SKM-1 treated with dmso at 0.1 percent for 144 hours (cell line): ENCODE results near the gene FGFR1OP2.
"Not testable (repeated sequence)": the region's sequence is repeated elsewhere in the genome, so short reads cannot be mapped to it uniquely, and the experiment has no call there.

Experiments
- DNase-seq: peaks from one replicate; lab custom pipeline; 2025; ENCODE audit not compliant: unreplicated experiment; lab: John Stamatoyannopoulos, UW

The FGFR1OP2 gene

GRCh38 chr12:26940516-26941214 lies 2.4 kb downstream of the FGFR1OP2 start:
- DNase-seq: no peak

DNA sequence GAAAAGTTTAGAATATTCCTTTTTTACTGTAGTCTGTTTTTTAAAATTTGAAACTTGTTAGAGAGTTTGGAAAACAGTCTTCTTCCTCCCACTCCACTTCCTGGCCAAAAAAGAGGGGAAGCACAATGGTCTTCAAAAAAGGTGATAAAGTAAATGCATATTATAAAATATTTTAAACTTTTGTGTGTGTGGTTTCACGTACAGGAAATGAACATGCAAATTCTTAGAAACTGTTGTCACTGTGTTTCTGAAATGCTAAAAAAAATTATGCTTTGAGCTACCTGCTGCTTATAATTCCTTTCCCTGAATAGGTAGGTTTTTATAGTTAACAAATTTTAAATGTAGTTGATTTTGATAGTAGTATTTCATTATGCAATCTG lies 2.9 kb downstream of the FGFR1OP2 start:
- DNase-seq: no peak

DNA sequence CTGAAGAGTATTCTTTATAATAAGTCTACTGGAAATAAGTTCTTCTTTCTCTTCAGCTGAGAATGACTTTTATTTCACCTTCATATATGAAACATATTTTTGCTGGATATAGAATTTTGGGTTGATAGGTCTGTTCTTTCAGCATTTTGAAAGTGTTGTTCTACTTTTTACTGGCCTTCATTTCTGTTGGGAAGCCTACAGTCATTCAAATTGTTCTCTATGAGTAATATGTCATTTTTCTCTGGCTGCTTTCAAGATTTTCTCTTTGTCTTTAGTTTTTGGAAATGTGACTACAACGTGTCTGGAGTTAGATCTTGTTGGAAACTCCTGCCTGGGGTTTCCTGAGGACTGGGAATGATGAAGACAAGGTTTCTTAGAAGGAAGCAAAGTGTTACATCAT lies 10.0 kb downstream of the FGFR1OP2 start:
- no peak for DNase-seq

DNA sequence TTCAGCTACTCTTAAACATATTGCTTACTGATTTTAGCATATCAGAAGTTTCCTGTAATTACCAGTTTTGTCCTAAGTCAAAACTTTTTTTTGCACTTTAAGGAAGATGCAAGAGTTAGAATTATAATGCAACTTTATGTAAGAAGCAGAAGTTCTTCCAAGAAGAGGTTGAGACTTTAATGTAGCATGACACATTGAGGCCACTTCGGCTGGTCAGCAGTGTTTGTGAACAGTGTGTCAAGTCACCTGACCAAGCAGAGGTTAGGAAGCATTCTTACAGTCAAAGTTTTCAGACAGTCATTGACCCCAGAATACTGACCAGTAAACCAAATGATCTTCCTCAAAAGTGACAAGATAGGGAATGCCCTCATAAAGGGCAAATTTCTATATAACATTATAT lies 15.2 kb downstream of the FGFR1OP2 start:
- DNase-seq: peak; percentile 8

- no peak for DNase-seq
Observed at GRCh38 chr12:26954027-26954426, 15.8 kb downstream of the FGFR1OP2 start.

DNA sequence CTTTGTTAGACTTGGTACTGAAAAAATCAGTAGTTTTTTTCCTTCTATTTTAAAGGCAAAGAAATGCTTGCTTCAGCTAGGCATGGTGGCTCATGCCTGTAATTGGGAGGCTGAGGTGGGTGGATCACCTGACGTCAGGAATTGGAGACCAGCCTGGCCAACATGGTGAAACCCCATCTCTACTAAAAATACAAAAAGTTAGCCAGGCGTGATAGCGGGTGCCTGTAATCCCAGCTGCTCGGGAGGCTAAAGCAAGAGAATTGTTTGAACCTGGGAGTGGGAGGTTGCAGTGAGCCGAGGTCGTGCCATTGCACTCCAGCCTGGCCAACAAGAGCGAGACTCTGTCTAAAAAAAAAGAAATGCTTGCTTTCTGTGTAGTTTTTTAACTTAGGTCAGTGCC lies 23.1 kb downstream of the FGFR1OP2 start:
- DNase-seq: not testable (repeated sequence)

DNA sequence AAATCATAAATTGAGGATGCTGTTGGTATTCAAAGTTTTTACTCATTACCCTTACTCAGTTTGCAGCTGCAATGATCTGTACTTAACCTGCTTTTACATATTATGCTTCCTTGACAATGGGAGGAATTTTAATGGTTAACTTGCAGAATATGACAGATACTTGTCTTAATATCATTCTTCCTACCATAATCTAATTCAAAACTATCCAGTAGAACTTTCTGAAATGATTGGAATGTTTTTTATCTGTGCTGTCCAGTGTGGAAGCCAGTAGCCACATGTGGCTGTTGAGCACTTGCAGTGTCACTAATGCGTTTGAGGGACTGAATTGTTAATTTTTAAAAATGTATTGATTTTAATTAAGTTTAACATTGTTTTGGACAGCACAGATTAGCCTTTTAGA lies 23.5 kb downstream of the FGFR1OP2 start:
- no peak for DNase-seq

DNA sequence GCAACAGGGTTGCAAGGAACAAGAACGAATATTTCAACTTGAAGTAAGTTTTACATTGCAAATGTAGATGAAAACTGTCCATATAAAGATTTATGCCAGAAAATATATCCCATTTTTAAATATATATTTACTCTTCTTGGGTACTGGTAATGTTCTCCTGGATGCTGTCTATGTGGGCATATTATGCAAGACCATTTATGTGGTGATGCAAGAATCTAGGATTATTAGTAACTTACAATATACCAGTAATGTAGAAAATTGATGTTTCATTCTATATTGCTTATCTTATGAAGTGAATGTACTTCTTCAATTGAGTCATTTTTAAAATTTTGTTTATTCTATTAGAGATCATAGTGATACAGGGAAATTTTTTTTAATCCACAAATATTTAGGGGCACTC lies 25.1 kb downstream of the FGFR1OP2 start:
- DNase-seq: no peak

- DNase-seq: no peak
Observed at GRCh38 chr12:26966842-26967241, 28.6 kb downstream of the FGFR1OP2 start.

DNA sequence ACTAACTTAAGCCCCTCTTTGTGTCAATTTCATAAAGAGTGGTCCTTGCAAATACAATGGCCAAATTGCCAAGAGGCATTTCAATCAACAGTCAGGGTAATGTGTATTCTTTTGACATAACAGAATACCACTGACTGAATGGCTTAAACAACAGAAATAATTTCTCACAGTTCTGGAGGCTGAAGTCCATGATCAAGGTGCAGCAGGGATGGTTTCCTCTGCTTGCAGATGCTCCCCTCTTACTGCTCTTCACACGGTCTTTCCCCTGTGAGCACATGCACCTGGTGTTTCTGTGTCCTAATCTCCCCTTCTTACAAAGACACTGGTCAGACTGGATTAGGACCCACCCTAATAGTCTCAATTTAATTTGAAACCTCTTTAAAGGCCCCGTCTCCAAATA lies 31.9 kb downstream of the FGFR1OP2 start:
- DNase-seq: no peak

- DNase-seq: no peak
Observed at GRCh38 chr12:26971963-26972362, 33.7 kb downstream of the FGFR1OP2 start.

DNA sequence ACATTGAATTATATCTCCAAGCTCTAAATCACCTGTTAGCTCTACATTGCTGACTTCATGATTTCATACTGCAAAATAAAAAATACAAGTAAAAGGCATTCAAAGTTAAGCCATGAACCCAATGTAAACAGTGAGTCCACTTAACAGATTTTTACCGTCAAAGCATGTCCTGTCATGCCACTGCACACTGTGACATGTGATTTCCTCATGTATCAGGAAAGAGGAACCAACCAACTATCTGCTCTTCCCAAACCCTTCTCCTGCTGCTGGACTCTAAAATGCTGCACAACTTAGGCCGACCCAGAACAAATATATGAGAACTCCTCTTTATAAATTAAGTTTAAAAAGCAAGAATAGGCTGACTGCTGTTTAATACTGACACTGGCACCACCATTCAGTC lies 38.4 kb downstream of the FGFR1OP2 start:
- no peak for DNase-seq

GRCh38 chr12:26978801-26979200 lies 40.5 kb downstream of the FGFR1OP2 start:
- no peak for DNase-seq

DNA sequence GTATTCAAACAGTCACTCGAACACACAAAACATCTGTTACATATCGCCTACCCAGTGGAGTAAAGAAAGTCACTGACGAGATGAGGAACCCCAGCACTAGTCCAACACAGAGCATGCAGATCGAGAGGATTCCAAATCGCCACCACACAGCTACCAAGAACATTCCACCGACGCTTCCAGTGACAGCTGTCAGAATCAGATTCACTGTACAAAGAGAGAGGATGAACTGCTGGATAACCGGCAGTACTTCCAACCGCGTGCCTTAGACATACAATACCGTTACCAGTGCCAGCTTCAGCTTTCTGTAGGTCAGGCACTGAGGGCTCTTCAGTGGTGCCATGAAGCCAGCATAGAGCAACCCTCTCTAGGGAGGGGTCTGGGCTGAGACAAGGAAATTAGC lies 41.5 kb downstream of the FGFR1OP2 start:
- DNase-seq: no peak

GRCh38 chr12:26982866-26983265 lies 44.6 kb downstream of the FGFR1OP2 start:
- no peak for DNase-seq

DNA sequence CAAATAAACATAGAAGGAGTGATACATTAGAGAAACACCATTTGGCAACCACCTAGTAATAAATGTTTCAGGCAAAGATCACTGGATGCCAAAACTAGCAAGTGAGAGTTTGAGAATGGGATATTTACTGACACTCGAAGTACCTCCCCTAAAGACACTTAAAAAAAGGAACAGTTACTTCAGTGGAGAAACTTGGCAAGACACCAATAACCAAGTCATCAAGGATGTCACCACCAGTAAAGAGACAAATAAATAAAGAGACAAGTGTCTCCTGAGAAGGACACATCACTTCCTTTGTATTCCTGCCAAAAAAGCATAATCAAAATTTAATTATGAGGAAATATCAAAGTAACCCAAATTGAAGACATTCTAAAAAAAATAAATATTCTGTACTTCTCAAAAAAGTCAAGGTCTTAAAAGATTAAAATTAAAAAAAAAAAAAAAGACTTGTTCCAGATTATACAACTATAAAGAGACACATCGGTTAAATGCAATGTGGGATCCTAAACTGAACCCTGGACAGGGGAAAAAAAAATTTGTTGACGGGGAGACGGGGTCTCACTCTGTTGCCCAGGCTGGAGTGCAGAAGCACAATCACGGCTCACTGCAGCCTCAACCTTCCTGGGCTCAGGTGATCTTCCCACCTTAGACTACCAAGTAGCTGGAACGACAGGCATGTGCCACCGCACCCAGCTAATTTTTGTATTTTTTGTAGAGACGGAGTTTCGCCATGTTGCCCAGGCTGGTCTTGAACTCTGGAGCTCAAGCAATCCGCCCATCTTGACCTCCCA lies 49.6 kb downstream of the FGFR1OP2 start:
- no peak for DNase-seq

DNA sequence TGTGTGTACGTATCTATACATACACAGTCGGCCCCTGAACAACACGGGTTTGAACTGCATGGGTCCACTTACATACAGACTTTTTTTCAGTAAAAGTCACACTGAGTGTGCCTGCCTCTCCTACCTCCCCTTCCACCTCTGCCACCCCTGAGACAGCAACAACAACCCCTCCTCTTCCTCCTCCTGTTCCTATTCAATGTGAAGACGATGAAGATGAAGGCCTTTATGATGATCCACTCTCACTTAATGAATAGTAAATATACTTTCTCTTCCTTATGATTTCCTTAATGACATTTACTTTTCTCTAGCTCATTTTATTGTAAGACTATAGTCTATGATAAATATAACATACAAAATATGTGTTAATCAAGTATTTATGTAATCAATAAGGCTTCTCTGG lies 50.4 kb downstream of the FGFR1OP2 start:
- DNase-seq: no peak

GRCh38 chr12:26989873-26990272 lies 51.6 kb downstream of the FGFR1OP2 start:
- no peak for DNase-seq

GRCh38 chr12:26991826-26992225 lies 53.6 kb downstream of the FGFR1OP2 start:
- DNase-seq: no peak

DNA sequence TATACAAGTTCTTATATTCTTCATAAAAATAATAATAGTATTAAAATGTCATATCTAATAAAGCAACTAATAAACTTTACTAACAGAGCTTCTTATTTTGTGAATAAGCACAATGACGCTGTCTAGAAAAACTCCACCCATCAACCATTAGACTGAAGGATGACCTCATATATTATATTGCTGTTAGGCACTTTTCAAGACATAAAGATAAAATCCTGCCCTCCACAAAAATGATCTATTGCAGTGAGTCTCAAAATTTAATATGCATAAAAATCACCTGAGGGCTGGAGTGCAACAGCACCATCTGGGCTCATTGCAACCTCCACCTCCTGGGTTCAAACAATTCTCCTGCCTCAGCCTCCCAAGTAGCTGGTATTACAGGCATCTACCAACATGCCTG lies 55.8 kb downstream of the FGFR1OP2 start:
- no peak for DNase-seq

DNA sequence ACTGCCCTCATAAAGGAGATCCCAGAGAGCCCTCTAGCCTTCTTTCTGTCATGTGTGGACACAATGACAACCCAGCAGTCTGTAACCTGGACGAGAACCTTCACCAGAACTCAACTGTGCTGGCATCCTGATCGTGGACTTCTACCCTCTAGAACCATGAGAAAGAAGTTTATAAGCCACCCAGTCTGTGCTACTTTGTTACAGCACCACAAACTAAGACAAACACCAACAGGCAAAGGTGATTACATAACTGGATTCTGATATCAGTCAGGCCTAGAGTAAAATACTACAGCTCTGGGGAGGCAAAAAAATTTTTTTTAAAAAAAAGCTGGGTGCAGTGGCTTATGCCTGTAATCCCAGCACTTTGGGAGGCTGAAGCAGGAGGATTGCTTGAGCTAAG lies 57.4 kb downstream of the FGFR1OP2 start:
- no peak for DNase-seq

DNA sequence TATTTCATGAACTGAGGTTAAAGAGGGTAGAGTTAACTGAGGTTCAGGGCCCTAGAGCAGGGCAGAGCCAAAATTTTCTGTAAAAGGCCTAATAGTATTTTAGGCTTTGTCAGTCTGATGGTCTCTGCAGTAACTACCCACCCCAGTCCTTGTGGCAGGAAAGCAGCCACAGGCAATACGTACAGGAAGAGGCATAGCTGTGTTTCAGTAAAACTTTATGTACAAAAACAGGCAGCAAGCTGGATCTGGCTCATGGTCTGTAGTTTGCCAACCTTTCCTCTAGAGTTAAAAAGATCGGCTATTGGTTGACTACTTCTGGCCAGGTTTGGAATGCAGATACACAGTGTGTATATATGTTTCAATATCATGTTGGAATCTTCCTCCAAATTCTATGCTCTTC lies 58.7 kb downstream of the FGFR1OP2 start:
- DNase-seq: no peak

DNA sequence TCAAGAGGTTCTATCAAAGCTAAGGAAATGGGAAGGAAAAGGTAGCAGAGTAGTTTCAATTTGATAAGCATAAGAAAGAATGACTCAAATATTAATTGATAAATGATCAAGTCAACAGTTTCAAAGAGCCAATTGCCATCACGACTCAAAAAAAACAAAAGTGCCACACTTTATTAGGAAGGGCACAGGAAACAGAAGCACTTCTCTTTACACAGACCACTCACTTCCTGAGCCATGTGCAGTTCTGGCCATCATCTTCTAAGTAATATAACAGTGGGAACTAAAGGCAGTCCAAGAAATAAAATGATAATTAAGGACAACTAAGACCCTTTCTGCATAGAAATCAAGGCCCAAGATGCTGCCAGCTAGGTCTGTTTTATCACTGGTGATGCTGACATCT lies 62.7 kb downstream of the FGFR1OP2 start:
- DNase-seq: no peak
